Sigmoid colon (tissue), 4 donors: ENCODE measurements around the gene EXOC1.

Experiments used
- EP300 ChIP-seq, 4 donors: sonication (generic); formaldehyde crosslinking; IDR thresholded peaks; one replicate each; pipeline ENCODE4 v1.6.1; 2017; ENCODE audit warnings: antibody characterized with exemption in 4 of 4
- POLR2A ChIP-seq, 2 donors: fragments of 450-650 bp; IDR thresholded peaks; one replicate each; pipeline ENCODE4 v1.6.1; 2016; ENCODE audit warnings: antibody characterized with exemption in 2 of 2, mild to moderate bottlenecking in 2 of 2, moderate library complexity in 2 of 2
- POLR2AphosphoS5 ChIP-seq, 4 donors: sonication (generic); formaldehyde crosslinking; IDR thresholded peaks; one replicate each; pipeline ENCODE4 v1.6.1; 2017; ENCODE audit warnings: antibody characterized with exemption in 4 of 4
- TF ChIP-seq, protein P1 (sequence below), 4 experiments: fragments of 450-650 bp in 3 of 4; fragments of 200-600 bp in 1 of 4; IDR thresholded peaks; one replicate each; pipeline ENCODE4 v1.5.1; 2016 to 2019; ENCODE audit warnings: antibody characterized with exemption in 4 of 4, mild to moderate bottlenecking in 3 of 4, moderate library complexity in 2 of 4

DNA sequence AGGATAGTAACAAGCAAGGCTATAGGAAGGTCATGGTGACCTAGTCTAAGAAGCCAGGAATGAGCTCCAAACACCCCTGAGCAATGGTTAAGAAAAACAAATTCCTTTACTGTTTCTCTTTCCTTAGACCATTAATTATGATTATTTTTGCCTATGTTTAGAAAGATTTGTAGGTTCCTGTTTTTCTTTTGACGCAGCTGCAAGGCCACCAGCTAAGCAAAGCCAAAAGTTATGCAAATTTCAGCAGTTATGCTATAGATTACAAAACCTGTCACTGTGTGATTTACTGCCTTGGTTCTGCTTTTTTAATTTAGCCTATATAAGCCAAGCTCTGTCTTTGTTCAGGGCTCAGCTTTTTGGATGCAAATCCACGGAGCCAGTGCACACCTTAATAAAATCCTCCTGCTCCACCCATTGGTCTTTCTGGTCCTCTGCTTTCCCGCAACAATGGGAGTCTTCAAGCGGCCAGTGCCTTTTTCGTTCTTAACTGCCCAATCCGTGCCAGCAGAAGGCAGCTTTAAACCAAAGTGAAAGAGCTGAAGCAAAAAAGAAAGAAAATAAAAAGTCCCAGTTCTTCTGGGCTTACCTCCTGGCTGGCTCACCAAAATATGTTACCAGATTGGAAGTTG lies 93.9 kb downstream of the EXOC1 start:
- TF ChIP-seq, protein P1, sequence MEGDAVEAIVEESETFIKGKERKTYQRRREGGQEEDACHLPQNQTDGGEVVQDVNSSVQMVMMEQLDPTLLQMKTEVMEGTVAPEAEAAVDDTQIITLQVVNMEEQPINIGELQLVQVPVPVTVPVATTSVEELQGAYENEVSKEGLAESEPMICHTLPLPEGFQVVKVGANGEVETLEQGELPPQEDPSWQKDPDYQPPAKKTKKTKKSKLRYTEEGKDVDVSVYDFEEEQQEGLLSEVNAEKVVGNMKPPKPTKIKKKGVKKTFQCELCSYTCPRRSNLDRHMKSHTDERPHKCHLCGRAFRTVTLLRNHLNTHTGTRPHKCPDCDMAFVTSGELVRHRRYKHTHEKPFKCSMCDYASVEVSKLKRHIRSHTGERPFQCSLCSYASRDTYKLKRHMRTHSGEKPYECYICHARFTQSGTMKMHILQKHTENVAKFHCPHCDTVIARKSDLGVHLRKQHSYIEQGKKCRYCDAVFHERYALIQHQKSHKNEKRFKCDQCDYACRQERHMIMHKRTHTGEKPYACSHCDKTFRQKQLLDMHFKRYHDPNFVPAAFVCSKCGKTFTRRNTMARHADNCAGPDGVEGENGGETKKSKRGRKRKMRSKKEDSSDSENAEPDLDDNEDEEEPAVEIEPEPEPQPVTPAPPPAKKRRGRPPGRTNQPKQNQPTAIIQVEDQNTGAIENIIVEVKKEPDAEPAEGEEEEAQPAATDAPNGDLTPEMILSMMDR (IDR thresholded peaks at IDR 0.05): no peak
- TF ChIP-seq EP300 (IDR thresholded peaks at IDR 0.05) (no peak), POLR2A (IDR thresholded peaks at IDR 0.05) (no peak), POLR2AphosphoS5 (IDR thresholded peaks at IDR 0.05) (no peak)
